ENCODE results near the gene COMMD10. TPM values are rescaled to one million over a fixed set of nuclear protein-coding genes. Genes with fewer than 3 reads are reported as not detected.

COMMD10 gene
- total and polyA plus RNA-seq, 8 donors: 3.2 to 72.8 (median 35.4) TPM

DNA sequence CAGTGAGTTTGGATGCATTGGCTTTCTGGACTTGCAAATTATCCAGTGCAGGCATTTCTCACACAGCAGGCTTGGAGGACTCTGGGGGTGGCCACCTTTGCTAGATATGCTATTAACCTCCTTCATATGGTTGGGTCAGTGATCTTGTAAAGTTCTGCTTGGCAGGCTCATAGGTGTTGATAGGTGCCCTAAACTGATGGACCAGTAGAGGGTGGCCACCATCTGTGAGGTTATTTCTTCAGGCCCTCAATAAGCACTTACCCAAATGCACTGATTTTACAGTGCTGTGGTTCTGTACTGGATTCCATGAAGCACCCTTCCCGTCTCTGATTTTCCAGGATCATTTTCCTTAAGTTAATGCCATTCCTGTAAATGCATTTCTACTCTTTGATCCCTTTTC lies 216.3 kb downstream of the COMMD10 start:
- H3K9me3 ChIP-seq: peaks cover 0 to 26% (median 17%) of the 10 kb centered on the region in 4 donors
- WGBS, 5 donors: 91 to 100% (median 97%) methylated on average over 1 of the region's 1 CpG
- peaks cover 0 to 16% (median 0%) of the 10 kb centered on the region in 4 donors for H3K4me1 ChIP-seq
- intact Hi-C loops (cut with DNase I; ENCODE audit: low total_unique reads): no loop called here
- no peak for TF ChIP-seq EP300 (IDR thresholded peaks at IDR 0.05)
- no peak for TF ChIP-seq POLR2AphosphoS5 (IDR thresholded peaks at IDR 0.05)
- TF ChIP-seq POLR2A (IDR thresholded peaks at IDR 0.05): no peak
- TF ChIP-seq CTCF (IDR thresholded peaks at IDR 0.05): no peak
- no peak overlapping the region for H3K27ac ChIP-seq
- no peak overlapping the region for H3K4me3 ChIP-seq
- no peaks in the 10 kb centered on the region for H3K27me3 ChIP-seq
- no peak for DNase-seq
- peaks cover 12 to 79% (median 71%) of the 10 kb centered on the region in 4 donors for H3K36me3 ChIP-seq

DNA sequence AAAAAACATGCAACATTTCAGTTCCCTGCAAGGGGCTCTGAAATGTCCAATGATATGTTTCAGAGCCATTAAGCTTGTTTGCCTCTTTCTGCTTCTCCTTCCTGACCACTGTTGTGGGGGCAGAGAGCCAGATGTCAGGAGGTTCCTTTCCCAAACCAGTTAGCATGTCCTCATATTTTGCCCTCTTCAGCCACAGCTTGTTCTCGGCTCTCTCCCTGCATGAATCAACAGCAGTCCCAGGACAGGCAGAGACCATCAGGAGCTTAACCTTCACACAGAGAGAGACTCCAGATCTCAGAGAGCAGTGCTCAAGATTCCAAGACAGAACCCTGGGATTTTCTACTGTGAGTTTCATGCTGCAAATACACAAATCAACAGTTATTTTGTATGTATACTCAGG lies 218.5 kb downstream of the COMMD10 start:
- 38 to 65% (median 57%) methylated on average over 1 of the region's 1 CpG for WGBS, 5 donors
- Histone ChIP-seq H3K27me3 (no peaks in the 10 kb centered on the region), H3K4me3 (no peak overlapping the region), H3K4me1 (peaks cover 0 to 16% (median 0%) of the 10 kb centered on the region in 4 donors), H3K27ac (no peak overlapping the region), H3K9me3 (peaks cover 0 to 38% (median 26%) of the 10 kb centered on the region in 4 donors), H3K36me3 (peaks cover 5 to 90% (median 82%) of the 10 kb centered on the region in 4 donors)
- DNase-seq: no peak
- no peak for TF ChIP-seq EP300 (IDR thresholded peaks at IDR 0.05)
- no peak for TF ChIP-seq POLR2AphosphoS5 (IDR thresholded peaks at IDR 0.05)
- TF ChIP-seq POLR2A (IDR thresholded peaks at IDR 0.05): no peak
- no peak for TF ChIP-seq CTCF (IDR thresholded peaks at IDR 0.05)
- intact Hi-C loops (cut with DNase I; ENCODE audit: low total_unique reads): no loop called here

GRCh38 chr5:116303810-116304209 lies 219.0 kb downstream of the COMMD10 start:
- Histone ChIP-seq H3K9me3 (peaks cover 0 to 41% (median 27%) of the 10 kb centered on the region in 4 donors), H3K27me3 (no peaks in the 10 kb centered on the region), H3K4me3 (no peak overlapping the region), H3K4me1 (peaks cover 0 to 16% (median 0%) of the 10 kb centered on the region in 4 donors), H3K27ac (no peak overlapping the region), H3K36me3 (peaks cover 3 to 88% (median 82%) of the 10 kb centered on the region in 4 donors)
- intact Hi-C loops (cut with DNase I; ENCODE audit: low total_unique reads): no loop called here
- peak in 1 of 2 donors; percentile 20 for DNase-seq
- TF ChIP-seq POLR2AphosphoS5 (IDR thresholded peaks at IDR 0.05) (no peak), CTCF (IDR thresholded peaks at IDR 0.05) (no peak), EP300 (IDR thresholded peaks at IDR 0.05) (no peak), POLR2A (IDR thresholded peaks at IDR 0.05) (no peak)
- WGBS, 5 donors: 38 to 61% (median 51%) methylated on average over 4 of the region's 4 CpGs

DNA sequence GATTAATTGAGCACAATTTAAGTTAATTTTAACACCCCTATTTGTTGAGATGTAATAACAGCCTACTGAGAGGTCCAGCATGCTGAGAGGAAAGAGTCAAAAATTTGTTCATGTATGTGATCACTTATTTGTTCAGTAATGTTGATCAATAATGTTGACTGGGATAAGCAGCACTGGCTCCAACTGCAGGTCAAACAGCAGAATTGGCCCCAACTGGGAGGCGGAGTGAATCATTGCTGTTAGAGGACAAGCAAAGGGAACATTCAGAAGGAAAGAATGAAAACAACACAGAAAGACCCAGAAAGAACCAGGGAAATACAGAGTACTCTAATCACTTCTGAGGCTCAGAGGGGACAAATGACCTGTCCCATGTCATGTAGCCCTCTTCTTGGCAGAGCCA lies 221.1 kb downstream of the COMMD10 start:
- TF ChIP-seq CTCF (IDR thresholded peaks at IDR 0.05) (no peak), EP300 (IDR thresholded peaks at IDR 0.05) (no peak), POLR2AphosphoS5 (IDR thresholded peaks at IDR 0.05) (no peak), POLR2A (IDR thresholded peaks at IDR 0.05) (no peak)
- H3K4me1 ChIP-seq: peaks cover 0 to 4% (median 0%) of the 10 kb centered on the region in 4 donors
- no peak overlapping the region for H3K27ac ChIP-seq

More for the DNA sequence above, 221.1 kb downstream of the COMMD10 start:
- 86 to 96% (median 95%) methylated on average over 1 of the region's 1 CpG for WGBS, 5 donors
- Histone ChIP-seq H3K27me3 (no peaks in the 10 kb centered on the region), H3K9me3 (peaks cover 0 to 61% (median 40%) of the 10 kb centered on the region in 4 donors), H3K4me3 (no peak overlapping the region), H3K36me3 (peaks cover 3 to 85% (median 74%) of the 10 kb centered on the region in 4 donors)
- DNase-seq: no peak
- intact Hi-C loops (cut with DNase I; ENCODE audit: low total_unique reads): no loop called here

Data from stomach (tissue), 9 donors.